Measurements from ENCODE around the gene TLCD1. TPM values are rescaled to one million over a fixed set of nuclear protein-coding genes. Genes with fewer than 3 reads are reported as not detected.
A peak's percentile ranks its signal among the peaks of the same experiment; 100 is the strongest.
"Not testable (repeated sequence)": the region's sequence is repeated elsewhere in the genome, so short reads cannot be mapped to it uniquely, and the experiment has no call there.

Gene TLCD1
- total RNA-seq, 5 donors from 2014 or later (not counting 1 experiment from before 2014, with no cell fraction given), result 1.2 to 1.8 (median 1.3) TPM; not detected in 1

DNA sequence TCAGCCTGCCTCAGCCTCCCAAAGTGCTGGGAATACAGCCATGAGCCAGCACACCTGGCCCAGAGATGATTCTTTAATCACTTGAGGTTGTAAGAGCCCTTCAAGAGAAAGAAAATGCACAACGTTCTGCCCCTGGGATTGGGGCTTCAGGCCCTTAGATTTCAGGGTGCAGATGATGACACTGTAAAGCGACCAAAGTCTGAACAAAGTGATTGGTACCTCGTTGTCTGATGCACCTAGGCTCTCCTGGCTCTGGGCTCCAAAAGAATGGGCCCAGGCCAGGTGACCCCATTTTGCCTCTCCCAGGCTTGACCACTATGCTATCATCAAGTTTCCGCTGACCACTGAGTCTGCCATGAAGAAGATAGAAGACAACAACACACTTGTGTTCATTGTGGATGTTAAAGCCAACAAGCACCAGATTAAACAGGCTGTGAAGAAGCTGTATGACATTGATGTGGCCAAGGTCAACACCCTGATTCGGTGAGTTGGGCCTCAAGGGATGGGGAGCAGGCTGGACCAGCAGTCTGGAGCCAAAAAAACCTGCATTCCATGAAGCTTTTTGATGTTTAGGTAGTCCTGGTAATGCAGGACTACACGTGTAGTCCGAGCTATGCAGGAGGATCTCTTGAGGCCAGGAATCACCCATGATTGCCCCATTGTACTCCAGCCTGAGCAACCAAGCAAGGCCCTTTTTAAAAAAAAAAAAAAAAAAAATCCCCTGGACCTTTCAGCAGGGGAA is 3.4 kb downstream of the TLCD1 start:
- 79% methylated on average over 3 of the region's 7 CpGs for WGBS (ENCODE audit: insufficient coverage)
- peak overlapping the region; percentile 27 for H3K27ac ChIP-seq (ENCODE audit: low read length)

DNA sequence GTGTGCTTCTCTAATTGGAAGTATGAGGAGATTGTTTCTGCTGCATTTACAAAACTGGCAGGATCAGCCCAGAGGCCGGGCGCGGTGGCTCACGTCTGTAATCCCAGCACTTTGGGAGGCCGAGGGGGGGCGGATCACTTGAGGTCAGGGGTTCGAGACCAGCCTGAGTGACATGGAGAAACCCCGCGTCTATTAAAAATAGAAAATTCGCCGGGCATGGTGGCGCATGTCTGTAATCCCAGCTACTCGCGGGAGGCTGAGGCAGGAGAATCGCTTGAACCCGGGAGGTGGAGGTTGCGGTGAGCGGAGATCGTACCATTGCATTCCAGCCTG is 5.1 kb downstream of the TLCD1 start:
- peaks cover 0 to 24% of the 10 kb centered on the region in 2 experiments for H3K27me3 ChIP-seq (replicated peaks in 1 of 2; ENCODE audit: control insufficient read depth in 2 of 2, extremely low read depth in 1 of 2, insufficient read depth in 2 of 2, low read length in 1 of 2)
- H3K27ac Mint-ChIP-seq, result peak overlapping the region; percentile 97 to 98
- peaks cover 32% of the 10 kb centered on the region for H3K36me3 Mint-ChIP-seq
- H3K27me3 Mint-ChIP-seq, result peaks cover 0 to 17% of the 10 kb centered on the region in 2 donors
- 19% methylated on average over 17 of the region's 19 CpGs for WGBS (ENCODE audit: insufficient coverage)
- ChIA-PET POLR2A (interaction anchor here in 1 of 2 donors (1.0 kb wide), 1 partner anchor 9 kb away, joined by 3 read pairs; the partner anchor contains the start of gene PROCA1), CTCF (interaction anchor here (0.7 to 1.4 kb wide), 5 partner anchors 10 to 938 kb away, joined by 3 to 5 read pairs (median 4); partner anchors contain the start of gene PROCA1 (in 1 of the 2))
- not testable (repeated sequence) for H3K9me3 ChIP-seq; H3K9me3 Mint-ChIP-seq; DNase-seq; ATAC-seq (replicated peaks in 1 of 4)
- H3K4me3 ChIP-seq (ENCODE audit: control insufficient read depth in 1 of 2, extremely low read depth in 1 of 2, low read length in 1 of 2), result peak overlapping the region; percentile 77 to 86
- peak overlapping the region; percentile 97 to 99 (median 98) for H3K4me3 Mint-ChIP-seq
- H3K27ac ChIP-seq (ENCODE audit: low read length), result peak overlapping the region; percentile 75
- H3K4me1 ChIP-seq (ENCODE audit: control insufficient read depth in 1 of 2, extremely low read depth in 1 of 2, insufficient read depth in 2 of 2, low read length in 2 of 2), result peaks cover 21 to 69% of the 10 kb centered on the region in 2 experiments
- H3K4me1 Mint-ChIP-seq, result peaks cover 64 to 68% (median 65%) of the 10 kb centered on the region in 3 donors
- peaks cover 9 to 42% of the 10 kb centered on the region in 2 donors for H3K36me3 ChIP-seq (ENCODE audit: control insufficient read depth in 2 of 2, extremely low read depth in 1 of 2, insufficient read depth in 1 of 2, low read length in 1 of 2)

More for the DNA sequence above, 3.4 kb downstream of the TLCD1 start:
- Mint-ChIP-seq H3K9me3 (no peaks in the 10 kb centered on the region), H3K36me3 (peaks cover 32% of the 10 kb centered on the region), H3K27ac (peak overlapping the region; percentile 61 to 83), H3K4me3 (peak overlapping the region; percentile 58 to 99 (median 98)), H3K27me3 (peaks cover 0 to 12% of the 10 kb centered on the region in 2 donors), H3K4me1 (peaks cover 70 to 77% (median 76%) of the 10 kb centered on the region in 3 donors)
- ChIA-PET POLR2A (interaction anchor here in 1 of 2 donors (0.7 kb wide), 1 partner anchor 11 kb away, joined by 3 read pairs; the partner anchor contains the start of gene PROCA1), CTCF (interaction anchor here (0.7 to 1.6 kb wide), 6 partner anchors 11 to 229 kb away, joined by 3 to 5 read pairs (median 4); partner anchors contain the start of gene PROCA1 (in 1 of the 2))
- ATAC-seq (replicated peaks in 1 of 4) (no peak), DNase-seq (no peak)
- H3K4me1 ChIP-seq (ENCODE audit: control insufficient read depth in 1 of 2, extremely low read depth in 1 of 2, insufficient read depth in 2 of 2, low read length in 2 of 2), result peaks cover 26 to 75% of the 10 kb centered on the region in 2 experiments
- H3K4me3 ChIP-seq (ENCODE audit: control insufficient read depth in 1 of 2, extremely low read depth in 1 of 2, low read length in 1 of 2), result no peak overlapping the region
- peaks cover 9 to 42% of the 10 kb centered on the region in 2 donors for H3K36me3 ChIP-seq (ENCODE audit: control insufficient read depth in 2 of 2, extremely low read depth in 1 of 2, insufficient read depth in 1 of 2, low read length in 1 of 2)
- H3K27me3 ChIP-seq (replicated peaks in 1 of 2; ENCODE audit: control insufficient read depth in 2 of 2, extremely low read depth in 1 of 2, insufficient read depth in 2 of 2, low read length in 1 of 2), result peaks cover 0 to 8% of the 10 kb centered on the region in 2 experiments
- no peaks in the 10 kb centered on the region for H3K9me3 ChIP-seq

DNA sequence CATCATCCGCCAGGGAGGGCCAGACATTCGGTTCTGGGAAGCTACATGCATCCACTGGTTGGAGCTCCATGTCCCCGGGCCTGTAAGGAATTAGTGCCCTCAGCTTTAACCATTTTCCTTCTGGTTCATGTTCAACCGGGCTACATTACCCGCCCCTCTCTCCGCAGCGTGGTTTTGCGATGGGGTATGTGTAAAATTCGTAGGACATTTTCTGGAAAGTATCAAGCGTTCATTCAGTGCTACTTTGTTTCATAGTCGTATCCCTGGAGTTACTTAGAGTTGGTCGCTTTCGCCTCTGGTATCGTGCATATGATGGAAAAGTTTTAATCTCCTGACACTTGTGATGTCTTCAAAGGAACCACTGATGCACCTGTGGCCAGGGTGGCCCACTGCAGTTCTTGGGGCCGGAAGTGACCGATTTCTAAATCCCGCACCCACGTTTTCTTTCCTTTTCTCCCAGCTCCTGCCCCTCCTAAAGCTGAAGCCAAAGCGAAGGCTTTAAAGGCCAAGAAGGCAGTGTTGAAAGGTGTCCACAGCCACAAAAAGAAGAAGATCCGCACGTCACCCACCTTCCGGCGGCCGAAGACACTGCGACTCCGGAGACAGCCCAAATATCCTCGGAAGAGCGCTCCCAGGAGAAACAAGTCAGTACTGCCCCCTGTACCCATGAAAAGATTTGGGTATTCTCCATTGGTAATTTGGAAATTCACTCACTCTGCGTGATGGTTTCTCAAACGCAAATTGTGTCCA is 5.6 kb downstream of the TLCD1 start:
- H3K27ac Mint-ChIP-seq, result peak overlapping the region; percentile 97 to 98
- ChIA-PET POLR2A (interaction anchor here (0.6 to 1.9 kb wide), 8 partner anchors 9 to 358 kb away, joined by 3 to 26 read pairs (median 4); partner anchors contain the start of genes PHF12 (in 1 of the 2), PROCA1 (in 1 of the 2) and SUPT6H (in 1 of the 2)), CTCF (interaction anchor here (0.6 to 1.9 kb wide), 12 partner anchors 8 to 938 kb away, joined by 3 to 18 read pairs (median 6); partner anchors contain the start of genes FAM222B (in 1 of the 2), NEK8 (in 1 of the 2), PHF12 (in 1 of the 2) and PROCA1 (in 1 of the 2))
- H3K27me3 Mint-ChIP-seq, result peaks cover 3 to 23% of the 10 kb centered on the region in 2 donors
- peaks cover 61 to 64% (median 62%) of the 10 kb centered on the region in 3 donors for H3K4me1 Mint-ChIP-seq
- Histone ChIP-seq H3K4me3 (ENCODE audit: control insufficient read depth in 1 of 2, extremely low read depth in 1 of 2, low read length in 1 of 2) (peak overlapping the region; percentile 77 to 86), H3K36me3 (ENCODE audit: control insufficient read depth in 2 of 2, extremely low read depth in 1 of 2, insufficient read depth in 1 of 2, low read length in 1 of 2) (peaks cover 9 to 42% of the 10 kb centered on the region in 2 donors), H3K27me3 (replicated peaks in 1 of 2; ENCODE audit: control insufficient read depth in 2 of 2, extremely low read depth in 1 of 2, insufficient read depth in 2 of 2, low read length in 1 of 2) (peaks cover 0 to 29% of the 10 kb centered on the region in 2 experiments), H3K9me3 (no peaks in the 10 kb centered on the region), H3K4me1 (ENCODE audit: control insufficient read depth in 1 of 2, extremely low read depth in 1 of 2, insufficient read depth in 2 of 2, low read length in 2 of 2) (peaks cover 21 to 64% of the 10 kb centered on the region in 2 experiments), H3K27ac (ENCODE audit: low read length) (peak overlapping the region; percentile 75)
- no peaks in the 10 kb centered on the region for H3K9me3 Mint-ChIP-seq
- H3K4me3 Mint-ChIP-seq, result peak overlapping the region; percentile 97 to 99 (median 98)
- peak in 2 of 35 experiments; percentile 23 to 54 for DNase-seq
- WGBS (ENCODE audit: insufficient coverage), result 1% methylated on average over 10 of the region's 30 CpGs
- no peak for ATAC-seq (replicated peaks in 1 of 4)
- H3K36me3 Mint-ChIP-seq, result peaks cover 32% of the 10 kb centered on the region

DNA sequence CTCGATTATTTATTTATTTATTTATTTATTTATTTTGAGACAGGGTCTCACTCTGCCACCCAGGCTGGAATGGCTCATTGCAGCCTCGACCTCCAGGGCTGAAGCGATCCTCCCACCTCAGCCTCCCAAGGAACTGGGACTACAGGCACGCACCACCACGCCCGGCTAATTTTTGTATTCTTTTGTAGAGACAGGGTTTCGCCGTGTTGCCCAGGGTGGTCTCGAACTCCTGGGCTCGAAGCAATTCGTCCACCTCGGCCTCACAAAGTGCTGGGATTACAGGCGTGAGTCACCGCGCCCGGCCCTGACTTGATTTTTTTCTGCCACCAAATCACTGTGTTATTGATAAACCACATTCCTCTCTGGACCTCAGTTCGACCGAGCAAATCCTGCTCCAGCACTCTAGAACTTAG is 7.0 kb downstream of the TLCD1 start:
- H3K27me3 Mint-ChIP-seq, result peaks cover 6 to 29% of the 10 kb centered on the region in 2 donors
- Histone ChIP-seq H3K27me3 (replicated peaks in 1 of 2; ENCODE audit: control insufficient read depth in 2 of 2, extremely low read depth in 1 of 2, insufficient read depth in 2 of 2, low read length in 1 of 2) (peaks cover 0 to 42% of the 10 kb centered on the region in 2 experiments), H3K36me3 (ENCODE audit: control insufficient read depth in 2 of 2, extremely low read depth in 1 of 2, insufficient read depth in 1 of 2, low read length in 1 of 2) (peaks cover 1 to 32% of the 10 kb centered on the region in 2 donors), H3K4me1 (ENCODE audit: control insufficient read depth in 1 of 2, extremely low read depth in 1 of 2, insufficient read depth in 2 of 2, low read length in 2 of 2) (peaks cover 17 to 57% of the 10 kb centered on the region in 2 experiments), H3K27ac (ENCODE audit: low read length) (peak overlapping the region; percentile 75), H3K9me3 (no peaks in the 10 kb centered on the region), H3K4me3 (ENCODE audit: control insufficient read depth in 1 of 2, extremely low read depth in 1 of 2, low read length in 1 of 2) (peak overlapping the region; percentile 77 to 86)
- peak in 1 of 4 experiments; percentile 1 for ATAC-seq (replicated peaks in 1 of 4)
- WGBS (ENCODE audit: insufficient coverage), result 55% methylated on average over 15 of the region's 18 CpGs
- ChIA-PET POLR2A (interaction anchor here (0.6 to 1.9 kb wide), 14 partner anchors 8 to 383 kb away, joined by 3 to 26 read pairs (median 4); partner anchors contain the start of genes PHF12 (in 2 of the 2), IFT20 (in 1 of the 2), NEK8 (in 1 of the 2) and PROCA1 (in 1 of the 2)), CTCF (interaction anchor here (0.6 to 1.9 kb wide), 14 partner anchors 8 to 234 kb away, joined by 3 to 18 read pairs (median 6); partner anchors contain the start of genes FAM222B (in 1 of the 2), NEK8 (in 1 of the 2), PHF12 (in 1 of the 2) and PIGS (in 1 of the 2))
- DNase-seq, result no peak
- peaks cover 49 to 51% (median 51%) of the 10 kb centered on the region in 3 donors for H3K4me1 Mint-ChIP-seq
- H3K27ac Mint-ChIP-seq, result peak overlapping the region; percentile 97 to 98
- H3K36me3 Mint-ChIP-seq, result peaks cover 28% of the 10 kb centered on the region
- no peaks in the 10 kb centered on the region for H3K9me3 Mint-ChIP-seq
- peak overlapping the region; percentile 97 to 99 (median 98) for H3K4me3 Mint-ChIP-seq

DNA sequence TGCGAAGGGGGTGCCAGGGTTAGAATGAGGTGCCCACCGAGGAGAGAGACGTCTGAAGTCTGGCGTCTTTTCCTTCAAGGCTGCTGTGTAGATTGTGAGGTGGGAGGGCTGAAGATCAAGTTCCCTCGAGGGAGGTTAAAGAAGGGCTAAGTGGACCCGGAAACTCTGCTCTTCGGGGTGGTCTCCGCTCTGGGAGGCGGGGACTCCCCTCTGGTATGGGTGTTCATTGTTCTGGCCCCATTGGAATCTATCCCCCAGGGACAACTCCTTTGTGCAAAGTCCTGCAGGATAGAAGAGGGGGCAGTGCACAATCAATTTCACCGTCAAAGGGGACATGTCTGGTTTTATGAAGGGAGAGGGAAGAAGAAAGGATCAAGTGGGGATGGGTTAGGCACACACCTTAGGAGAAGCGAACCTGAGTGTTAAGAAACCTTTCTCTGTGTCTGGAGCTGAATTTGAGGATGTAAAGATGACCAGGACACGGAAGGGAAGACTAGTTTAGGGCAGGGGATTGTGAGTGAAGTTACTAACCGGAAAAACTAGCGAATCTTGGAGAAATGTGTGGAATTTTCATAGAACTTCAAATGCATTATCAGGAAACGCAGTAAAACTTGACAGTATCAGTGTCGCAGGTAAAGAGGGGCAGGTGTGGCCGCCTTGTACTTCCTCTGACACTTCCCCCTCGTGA is 7.6 kb downstream of the TLCD1 start:
- peaks cover 0 to 42% of the 10 kb centered on the region in 2 experiments for H3K27me3 ChIP-seq (replicated peaks in 1 of 2; ENCODE audit: control insufficient read depth in 2 of 2, extremely low read depth in 1 of 2, insufficient read depth in 2 of 2, low read length in 1 of 2)
- H3K4me3 ChIP-seq (ENCODE audit: control insufficient read depth in 1 of 2, extremely low read depth in 1 of 2, low read length in 1 of 2), result no peak overlapping the region
- WGBS (ENCODE audit: insufficient coverage), result 77% methylated on average over 10 of the region's 18 CpGs
- Mint-ChIP-seq H3K27me3 (peaks cover 6 to 29% of the 10 kb centered on the region in 2 donors), H3K4me3 (peak overlapping the region; percentile 51 to 98 (median 56)), H3K36me3 (peaks cover 23% of the 10 kb centered on the region), H3K27ac (peak overlapping the region; percentile 13 to 77), H3K4me1 (peaks cover 43 to 50% (median 48%) of the 10 kb centered on the region in 3 donors), H3K9me3 (no peaks in the 10 kb centered on the region)
- peaks cover 0 to 26% of the 10 kb centered on the region in 2 donors for H3K36me3 ChIP-seq (ENCODE audit: control insufficient read depth in 2 of 2, extremely low read depth in 1 of 2, insufficient read depth in 1 of 2, low read length in 1 of 2)
- H3K27ac ChIP-seq (ENCODE audit: low read length), result no peak overlapping the region
- ATAC-seq (replicated peaks in 1 of 4), result no peak
- no peaks in the 10 kb centered on the region for H3K9me3 ChIP-seq
- no peak for DNase-seq
- POLR2A ChIA-PET, result interaction anchor here (0.9 to 1.9 kb wide), 3 partner anchors 8 to 32 kb away, joined by 3 to 26 read pairs (median 3); partner anchors contain the start of genes NEK8 (in 1 of the 2) and PROCA1 (in 1 of the 2)
- CTCF ChIA-PET, result interaction anchor here in 1 of 2 donors (1.5 to 1.9 kb wide), 4 partner anchors 10 to 233 kb away, joined by 8 to 18 read pairs (median 16); partner anchors contain the start of genes NEK8 and PHF12
- peaks cover 17 to 57% of the 10 kb centered on the region in 2 experiments for H3K4me1 ChIP-seq (ENCODE audit: control insufficient read depth in 1 of 2, extremely low read depth in 1 of 2, insufficient read depth in 2 of 2, low read length in 2 of 2)

Data from T-cell (primary cell).